Activated CD8-positive, alpha-beta T cell treated with anti-CD3 and anti-CD28 coated beads, Interleukin-2, amount 10 ng/mL, durations not matched to agents 7 days and 5 days (primary cell): ENCODE measurements around the gene CAMK2G. TPM values are rescaled to one million over a fixed set of nuclear protein-coding genes. Genes with fewer than 3 reads are reported as not detected.
"Not testable (repeated sequence)": the region's sequence is repeated elsewhere in the genome, so short reads cannot be mapped to it uniquely, and the experiment has no call there.

Experiments used
- ATAC-seq: fragments of 150-1000 bp; cut with Tn5 transposase; one replicate; pipeline ENCODE4 v1.10.0; 2021; ENCODE audit warnings: moderate library complexity
- CTCF ChIA-PET: fragments of 350-600 bp; sonication (Branson Sonifier 250); formaldehyde crosslinking; loops from one replicate; lab custom pipeline; 2021; ENCODE audit warnings: antibody characterized with exemption; lab: Charles Lee
- POLR2A ChIA-PET: fragments of 350-600 bp; sonication (Branson Sonifier 250); formaldehyde crosslinking; loops from one replicate; lab custom pipeline; 2021; ENCODE audit warnings: antibody characterized with exemption; lab: Charles Lee
- DNase-seq: peaks from one replicate; pipeline ENCODE4 v3.0.0-alpha.2; 2020
- H3K27ac Mint-ChIP-seq: one replicate; pipeline ENCODE4 v1.8.0; 2021; ENCODE audit warnings: mild to moderate bottlenecking, mixed read lengths
- H3K27me3 Mint-ChIP-seq: one replicate; pipeline ENCODE4 v1.8.0; 2021; ENCODE audit warnings: low read depth, mixed read lengths
- H3K36me3 Mint-ChIP-seq: one replicate; pipeline ENCODE4 v1.8.0; 2021; ENCODE audit warnings: low read depth, mixed read lengths
- H3K4me1 Mint-ChIP-seq: one replicate; pipeline ENCODE4 v1.8.0; 2021; ENCODE audit warnings: low read depth, mixed read lengths
- H3K4me3 Mint-ChIP-seq: one replicate; pipeline ENCODE4 v1.8.0; 2021; ENCODE audit warnings: mild to moderate bottlenecking, mixed read lengths
- H3K9me3 Mint-ChIP-seq: one replicate; pipeline ENCODE4 v1.8.0; 2022; ENCODE audit warnings: mixed read lengths; ENCODE audit not compliant: insufficient read depth
- total RNA-seq, 2 experiments: library from RNA; stranded (reverse); gene quantifications; one replicate each; pipeline ENCODE4 v1.2.3, GENCODE V29; 2021

Gene CAMK2G
- total RNA-seq, 2 experiments from 2014 or later = 43.2 to 48.4 TPM

- POLR2A ChIA-PET = interaction anchor here (1.3 to 1.4 kb wide), 2 partner anchors 10 to 12 kb away, joined by 3 read pairs; partner anchors contain the start of gene ZSWIM8
These were observed 76.3 kb downstream of the CAMK2G start for GRCh38 chr10:73798087-73798486.

GRCh38 chr10:73797324-73798025, 76.9 kb downstream of the CAMK2G start:
- POLR2A ChIA-PET = interaction anchor here (1.3 kb wide), 1 partner anchor 12 kb away, joined by 3 read pairs; the partner anchor contains the start of gene ZSWIM8

More at GRCh38 chr10:73798087-73798486, 76.3 kb downstream of the CAMK2G start:
- Mint-ChIP-seq H3K27me3 (no peaks in the 10 kb centered on the region), H3K36me3 (peaks cover 53% of the 10 kb centered on the region), H3K27ac (no peak overlapping the region), H3K4me1 (no peaks in the 10 kb centered on the region), H3K9me3 (no peaks in the 10 kb centered on the region), H3K4me3 (no peak overlapping the region)
- CTCF ChIA-PET = interaction anchor here (1.6 kb wide), 1 partner anchor 12 kb away, joined by 4 read pairs; no protein-coding TSS in a partner anchor
- DNase-seq (no peak), ATAC-seq (no peak)

DNA sequence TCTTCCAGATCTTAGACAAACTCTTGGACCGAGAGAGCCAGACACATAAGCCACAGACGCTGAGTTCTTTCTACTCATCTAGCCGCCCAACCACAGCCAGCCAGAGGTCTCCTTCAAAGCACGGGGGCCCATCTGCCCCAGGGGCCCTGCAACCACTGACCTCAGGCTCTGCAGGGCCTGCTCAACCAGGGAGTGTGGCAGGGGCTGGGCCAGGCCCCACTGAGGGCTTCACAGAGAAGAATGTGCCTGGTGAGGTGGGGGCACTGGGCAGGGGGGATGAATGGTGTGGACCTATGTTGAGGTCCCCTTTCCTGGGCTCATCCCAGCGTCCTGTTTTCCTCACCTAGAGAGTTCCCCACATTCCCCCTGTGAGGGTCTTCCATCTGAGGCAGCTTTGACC, 77.6 kb downstream of the CAMK2G start:
- peaks cover 49% of the 10 kb centered on the region for H3K36me3 Mint-ChIP-seq
- DNase-seq (no peak), ATAC-seq (no peak)
- ChIA-PET CTCF (no interaction called here), POLR2A (interaction anchor here (1.6 kb wide), 1 partner anchor 9 kb away, joined by 4 read pairs; no protein-coding TSS in a partner anchor)
- no peaks in the 10 kb centered on the region for H3K27me3 Mint-ChIP-seq
- peak overlapping the region; percentile 13 for H3K27ac Mint-ChIP-seq
- H3K9me3 Mint-ChIP-seq = no peaks in the 10 kb centered on the region
- H3K4me3 Mint-ChIP-seq = no peak overlapping the region
- no peaks in the 10 kb centered on the region for H3K4me1 Mint-ChIP-seq

More at GRCh38 chr10:73797324-73798025, 76.9 kb downstream of the CAMK2G start:
- H3K27me3 Mint-ChIP-seq = no peaks in the 10 kb centered on the region
- H3K4me3 Mint-ChIP-seq = no peak overlapping the region
- DNase-seq (no peak), ATAC-seq (no peak)
- no peaks in the 10 kb centered on the region for H3K4me1 Mint-ChIP-seq
- peaks cover 50% of the 10 kb centered on the region for H3K36me3 Mint-ChIP-seq
- CTCF ChIA-PET = no interaction called here
- H3K9me3 Mint-ChIP-seq = no peaks in the 10 kb centered on the region
- H3K27ac Mint-ChIP-seq = no peak overlapping the region

DNA sequence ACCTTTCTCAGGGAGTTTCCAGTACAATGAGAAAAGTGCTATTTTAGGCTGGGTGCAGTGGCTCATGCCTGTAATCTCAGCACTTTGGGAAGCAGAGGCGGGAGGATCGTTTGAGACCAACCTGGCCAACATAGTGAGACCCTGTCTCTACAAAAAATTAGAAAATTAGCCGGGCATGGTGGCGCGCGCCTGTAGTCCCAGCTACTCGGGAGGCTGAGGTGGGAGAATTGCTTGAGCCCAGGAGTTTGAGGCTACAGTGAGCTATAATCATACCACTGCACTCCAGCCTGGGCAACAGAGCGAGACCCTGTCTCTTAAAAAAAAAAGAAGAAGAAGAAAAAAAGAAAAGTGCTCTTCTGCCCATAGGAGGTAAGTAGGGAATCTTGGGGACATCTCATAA, 78.3 kb downstream of the CAMK2G start:
- Mint-ChIP-seq H3K27ac (peak overlapping the region; percentile 13), H3K36me3 (peaks cover 51% of the 10 kb centered on the region)
- H3K4me3 Mint-ChIP-seq, CTCF ChIA-PET, H3K27me3 Mint-ChIP-seq, H3K9me3 Mint-ChIP-seq, ATAC-seq, DNase-seq, H3K4me1 Mint-ChIP-seq: not testable (repeated sequence)
- POLR2A ChIA-PET = interaction anchor here (0.7 to 2.2 kb wide), 3 partner anchors 8 to 10 kb away, joined by 4 to 7 read pairs (median 5); no protein-coding TSS in a partner anchor

DNA sequence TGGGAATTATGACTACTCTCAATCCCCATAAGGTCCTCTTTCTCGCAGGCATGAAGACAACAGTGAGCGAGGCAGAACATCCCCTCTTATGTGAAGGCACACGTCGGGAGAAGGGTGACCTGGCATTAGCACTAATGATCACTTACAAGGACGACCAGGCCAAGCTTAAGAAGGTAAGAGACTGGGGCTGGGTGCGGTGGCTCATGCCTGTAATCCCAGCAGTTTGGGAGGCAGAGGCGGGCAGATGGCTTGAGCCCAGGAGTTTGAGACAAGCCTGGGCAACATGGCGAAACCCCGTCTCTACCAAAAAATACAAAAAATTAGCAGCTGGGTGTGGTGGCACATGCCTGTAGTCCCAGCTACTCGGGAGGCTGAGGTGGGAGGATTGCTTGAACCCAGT, 78.9 kb downstream of the CAMK2G start:
- H3K36me3 Mint-ChIP-seq = peaks cover 55% of the 10 kb centered on the region
- POLR2A ChIA-PET = interaction anchor here (0.7 to 2.2 kb wide), 4 partner anchors 8 to 15 kb away, joined by 4 to 7 read pairs (median 6); no protein-coding TSS in a partner anchor
- not testable (repeated sequence) for H3K27ac Mint-ChIP-seq

DNA sequence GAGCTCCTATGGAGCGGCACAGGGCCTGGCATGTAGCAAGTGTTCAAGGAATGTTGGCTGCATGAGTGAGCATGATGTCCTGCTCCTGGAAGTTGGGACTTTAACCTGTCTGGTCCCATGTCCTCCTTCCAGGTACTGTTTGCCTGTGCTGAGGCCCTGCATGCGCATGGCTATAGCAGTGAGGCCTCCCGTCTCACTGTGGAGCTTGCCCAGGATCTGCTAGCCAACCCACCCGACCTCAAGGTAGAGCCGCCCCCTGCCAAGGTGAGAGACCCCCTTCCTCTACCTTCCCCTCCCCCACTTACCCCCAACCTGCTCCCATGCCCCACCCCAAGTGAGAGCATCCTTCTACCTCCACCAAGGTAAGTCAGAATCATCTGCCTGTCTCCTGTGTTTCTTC, 80.9 kb downstream of the CAMK2G start:
- no peak for ATAC-seq
- Mint-ChIP-seq H3K4me1 (no peaks in the 10 kb centered on the region), H3K36me3 (peaks cover 62% of the 10 kb centered on the region), H3K27me3 (no peaks in the 10 kb centered on the region), H3K27ac (no peak overlapping the region), H3K4me3 (no peak overlapping the region), H3K9me3 (no peaks in the 10 kb centered on the region)
- ChIA-PET POLR2A (interaction anchor here (0.8 to 2.1 kb wide), 2 partner anchors 10 to 17 kb away, joined by 3 to 6 read pairs; no protein-coding TSS in a partner anchor), CTCF (no interaction called here)
- DNase-seq = no peak

More for the DNA sequence above, 78.9 kb downstream of the CAMK2G start:
- not testable (repeated sequence) for H3K27me3 Mint-ChIP-seq, DNase-seq, H3K4me3 Mint-ChIP-seq, ATAC-seq, H3K4me1 Mint-ChIP-seq, H3K9me3 Mint-ChIP-seq
- CTCF ChIA-PET = interaction anchor here (1.2 kb wide), 1 partner anchor 11 kb away, joined by 3 read pairs; no protein-coding TSS in a partner anchor

GRCh38 chr10:73791871-73792400, 82.4 kb downstream of the CAMK2G start:
- CTCF ChIA-PET = no interaction called here
- H3K27ac Mint-ChIP-seq = no peak overlapping the region
- POLR2A ChIA-PET = no interaction called here
- H3K4me3 Mint-ChIP-seq = no peak overlapping the region
- no peaks in the 10 kb centered on the region for H3K27me3 Mint-ChIP-seq
- H3K9me3 Mint-ChIP-seq = no peaks in the 10 kb centered on the region
- peaks cover 10% of the 10 kb centered on the region for H3K4me1 Mint-ChIP-seq
- DNase-seq (no peak), ATAC-seq (peak; percentile 8)
- H3K36me3 Mint-ChIP-seq = peaks cover 51% of the 10 kb centered on the region

- POLR2A ChIA-PET = no interaction called here
- Mint-ChIP-seq H3K27ac (no peak overlapping the region), H3K36me3 (peaks cover 48% of the 10 kb centered on the region), H3K4me3 (no peak overlapping the region), H3K27me3 (no peaks in the 10 kb centered on the region), H3K9me3 (no peaks in the 10 kb centered on the region), H3K4me1 (peaks cover 18% of the 10 kb centered on the region)
- DNase-seq (no peak), ATAC-seq (no peak)
- CTCF ChIA-PET = no interaction called here
These were observed 83.3 kb downstream of the CAMK2G start for GRCh38 chr10:73790886-73791625.

- ATAC-seq (no peak), DNase-seq (no peak)
- POLR2A ChIA-PET = interaction anchor here (1.0 to 1.3 kb wide), 2 partner anchors 8 to 20 kb away, joined by 3 read pairs; no protein-coding TSS in a partner anchor
- Mint-ChIP-seq H3K4me1 (peaks cover 23% of the 10 kb centered on the region), H3K36me3 (peaks cover 41% of the 10 kb centered on the region), H3K27ac (no peak overlapping the region), H3K9me3 (no peaks in the 10 kb centered on the region), H3K27me3 (no peaks in the 10 kb centered on the region), H3K4me3 (no peak overlapping the region)
- CTCF ChIA-PET = interaction anchor here (1.1 kb wide), 1 partner anchor 20 kb away, joined by 4 read pairs; no protein-coding TSS in a partner anchor
These were observed 84.7 kb downstream of the CAMK2G start for GRCh38 chr10:73789659-73790055.

GRCh38 chr10:73788864-73789658, 85.3 kb downstream of the CAMK2G start:
- CTCF ChIA-PET = interaction anchor here (1.1 kb wide), 1 partner anchor 21 kb away, joined by 4 read pairs; no protein-coding TSS in a partner anchor
- POLR2A ChIA-PET = interaction anchor here (0.6 to 1.3 kb wide), 3 partner anchors 8 to 44 kb away, joined by 3 read pairs; no protein-coding TSS in a partner anchor
- no peaks in the 10 kb centered on the region for H3K9me3 Mint-ChIP-seq
- peaks cover 28% of the 10 kb centered on the region for H3K4me1 Mint-ChIP-seq
- ATAC-seq (no peak), DNase-seq (no peak)
- no peak overlapping the region for H3K27ac Mint-ChIP-seq
- peaks cover 36% of the 10 kb centered on the region for H3K36me3 Mint-ChIP-seq
- no peak overlapping the region for H3K4me3 Mint-ChIP-seq
- H3K27me3 Mint-ChIP-seq = no peaks in the 10 kb centered on the region
